Osteocyte (in vitro differentiated cells): ENCODE data around the gene RBL1. TPM values are rescaled to one million over a fixed set of nuclear protein-coding genes. Genes with fewer than 3 reads are reported as not detected.
"Not testable (repeated sequence)": the region's sequence is repeated elsewhere in the genome, so short reads cannot be mapped to it uniquely, and the experiment has no call there.

ENCODE experiments used
- DNase-seq: peaks from one replicate; pipeline ENCODE4 v3.0.0; 2021; ENCODE audit warnings: mixed read lengths; ENCODE audit not compliant: unreplicated experiment; ENCODE audit errors: extremely low spot score
- H3K27ac Mint-ChIP-seq: one replicate; pipeline ENCODE4 v1.8.0; 2021; ENCODE audit warnings: mild to moderate bottlenecking, mixed read lengths; ENCODE audit not compliant: unreplicated experiment
- H3K27me3 Mint-ChIP-seq: one replicate; pipeline ENCODE4 v1.8.0; 2021; ENCODE audit warnings: mixed read lengths; ENCODE audit not compliant: unreplicated experiment
- H3K36me3 Mint-ChIP-seq: one replicate; pipeline ENCODE4 v1.8.0; 2021; ENCODE audit warnings: mixed read lengths; ENCODE audit not compliant: unreplicated experiment
- H3K4me1 Mint-ChIP-seq: one replicate; pipeline ENCODE4 v1.8.0; 2021; ENCODE audit warnings: mixed read lengths; ENCODE audit not compliant: unreplicated experiment
- H3K4me3 Mint-ChIP-seq: one replicate; pipeline ENCODE4 v1.8.0; 2021; ENCODE audit warnings: mild to moderate bottlenecking, moderate library complexity, mixed read lengths; ENCODE audit not compliant: unreplicated experiment
- H3K9me3 Mint-ChIP-seq: one replicate; pipeline ENCODE4 v1.8.0; 2021; ENCODE audit warnings: mixed read lengths; ENCODE audit not compliant: unreplicated experiment
- CTCF ChIP-seq: fragments of 200-600 bp; sonication (generic); IDR thresholded peaks from 2 replicates; pipeline ENCODE4 v1.5.0; 2021; ENCODE audit warnings: antibody characterized with exemption, mild to moderate bottlenecking, moderate library complexity
- total RNA-seq: library from RNA; stranded (reverse); gene quantifications from 2 replicates; pipeline ENCODE4 v1.2.1, GENCODE V29; 2021

Gene RBL1
- total RNA-seq, 1 donor from 2014 or later: 6.7 TPM

- Mint-ChIP-seq H3K9me3 (no peaks in the 10 kb centered on the region), H3K4me3 (no peak overlapping the region), H3K36me3 (no peaks in the 10 kb centered on the region), H3K4me1 (peaks cover 11% of the 10 kb centered on the region), H3K27me3 (no peaks in the 10 kb centered on the region), H3K27ac (peak overlapping the region; percentile 45)
- TF ChIP-seq CTCF: no peak
- DNase-seq: no peak
Observed at GRCh38 chr20:37131486-37131885, 35.7 kb upstream of the RBL1 start.

- H3K9me3 Mint-ChIP-seq: no peaks in the 10 kb centered on the region
- no peak overlapping the region for H3K4me3 Mint-ChIP-seq
- H3K4me1 Mint-ChIP-seq: peaks cover 11% of the 10 kb centered on the region
- H3K27ac Mint-ChIP-seq: no peak overlapping the region
- no peak for DNase-seq
- TF ChIP-seq CTCF: no peak
- H3K36me3 Mint-ChIP-seq: no peaks in the 10 kb centered on the region
- no peaks in the 10 kb centered on the region for H3K27me3 Mint-ChIP-seq
Observed at GRCh38 chr20:37128803-37129202, 33.0 kb upstream of the RBL1 start.

- not testable (repeated sequence) for DNase-seq, H3K27ac Mint-ChIP-seq, H3K36me3 Mint-ChIP-seq, H3K27me3 Mint-ChIP-seq, H3K4me1 Mint-ChIP-seq, H3K9me3 Mint-ChIP-seq, H3K4me3 Mint-ChIP-seq
Observed at GRCh38 chr20:37126290-37126689, 30.5 kb upstream of the RBL1 start.

GRCh38 chr20:37123441-37123840 is 27.6 kb upstream of the RBL1 start:
- no peak for TF ChIP-seq CTCF
- Mint-ChIP-seq H3K4me3 (no peak overlapping the region), H3K27ac (no peak overlapping the region), H3K36me3 (no peaks in the 10 kb centered on the region), H3K9me3 (no peaks in the 10 kb centered on the region), H3K4me1 (no peaks in the 10 kb centered on the region), H3K27me3 (no peaks in the 10 kb centered on the region)
- no peak for DNase-seq

GRCh38 chr20:37120497-37120896 is 24.7 kb upstream of the RBL1 start:
- H3K4me3 Mint-ChIP-seq: no peak overlapping the region
- no peaks in the 10 kb centered on the region for H3K4me1 Mint-ChIP-seq
- H3K9me3 Mint-ChIP-seq: no peaks in the 10 kb centered on the region
- no peak for TF ChIP-seq CTCF
- no peaks in the 10 kb centered on the region for H3K27me3 Mint-ChIP-seq
- no peak for DNase-seq
- H3K27ac Mint-ChIP-seq: no peak overlapping the region
- no peaks in the 10 kb centered on the region for H3K36me3 Mint-ChIP-seq
